Fibroblast of lung (primary cell): ENCODE results near the gene CORT. TPM values are rescaled to one million over a fixed set of nuclear protein-coding genes. Genes with fewer than 3 reads are reported as not detected.

Source experiments
- DNase-seq, 2 donors: peaks; one replicate each; pipeline versions ENCODE4 v3.0.0 to v3.0.0-alpha.2; 2010; ENCODE audit warnings: low read depth in 2 of 2
- H2AFZ ChIP-seq: 2 replicates; pipeline ENCODE4 v1.5.1; 2012; ENCODE audit warnings: low read length, control low read depth, inconsistent platforms
- H3K27ac ChIP-seq: 2 replicates; pipeline ENCODE4 v1.5.1; 2011; ENCODE audit warnings: low read length, control low read depth; ENCODE audit not compliant: insufficient read depth
- H3K27me3 ChIP-seq: 2 replicates; pipeline ENCODE4 v1.5.1; 2011; ENCODE audit warnings: mild to moderate bottlenecking, low read length; ENCODE audit not compliant: control insufficient read depth, insufficient read depth
- H3K36me3 ChIP-seq: 2 replicates; pipeline ENCODE4 v1.5.1; 2011; ENCODE audit warnings: low read length; ENCODE audit not compliant: control insufficient read depth, insufficient read depth
- H3K4me1 ChIP-seq: 2 replicates; pipeline ENCODE4 v1.5.1; 2011; ENCODE audit warnings: low read length; ENCODE audit not compliant: control insufficient read depth, insufficient read depth; ENCODE audit errors: extremely low read depth
- H3K4me2 ChIP-seq: 2 replicates; pipeline ENCODE4 v1.5.1; 2011; ENCODE audit warnings: low read length, control low read depth; ENCODE audit not compliant: insufficient read depth; ENCODE audit errors: extremely low read depth
- H3K4me3 ChIP-seq, 4 experiments: fragments of 200-600 bp in 1 of 4; sonication (generic) in 1 of 4; replicated peaks in 1 of 4; 2 replicates each; pipeline ENCODE4 v1.5.1; 2011 to 2016; ENCODE audit warnings: low read length in 4 of 4, low read depth in 3 of 4, mild to moderate bottlenecking in 3 of 4, control low read depth in 2 of 4, inconsistent platforms in 1 of 4, mixed read lengths in 1 of 4; ENCODE audit not compliant: insufficient read depth in 1 of 4; ENCODE audit errors: control extremely low read depth in 1 of 4
- H3K79me2 ChIP-seq: 2 replicates; pipeline ENCODE4 v1.5.1; 2012; ENCODE audit warnings: mild to moderate bottlenecking, low read length, inconsistent platforms; ENCODE audit not compliant: control insufficient read depth, insufficient read depth
- H3K9ac ChIP-seq: 2 replicates; pipeline ENCODE4 v1.5.1; 2011; ENCODE audit warnings: mild to moderate bottlenecking, low read length, control low read depth; ENCODE audit not compliant: insufficient read depth
- H3K9me3 ChIP-seq: 2 replicates; pipeline ENCODE4 v1.5.1; 2012; ENCODE audit warnings: low read depth, low read length; ENCODE audit not compliant: control insufficient read depth, insufficient read depth
- H4K20me1 ChIP-seq: 2 replicates; pipeline ENCODE4 v1.5.1; 2011; ENCODE audit warnings: low read length; ENCODE audit not compliant: control insufficient read depth, insufficient read depth; ENCODE audit errors: extremely low read depth
- CTCF ChIP-seq, 2 donors: IDR thresholded peaks in 1 of 2; conservative IDR thresholded peaks in 1 of 2; 1 replicate in 1 of 2; 2 replicates in 1 of 2; pipeline ENCODE4 v1.5.1; 2011 to 2012; ENCODE audit warnings: low read length in 2 of 2, control low read depth in 1 of 2, inconsistent platforms in 1 of 2, low read depth in 1 of 2, mild to moderate bottlenecking in 1 of 2
- EZH2 ChIP-seq: IDR thresholded peaks from 2 replicates; pipeline ENCODE4 v1.5.1; 2012; ENCODE audit warnings: low read length, control low read depth, mild to moderate bottlenecking; ENCODE audit errors: missing control alignments
- polyA plus RNA-seq, 2 donors: library from polyadenylated mRNA; depleted of rRNA in 1 of 2; stranded (reverse) in 1 of 2; unstranded in 1 of 2; fragments of >200 nt; gene quantifications; 2 replicates each; pipeline ENCODE4 v1.2.1, GENCODE V29; 2011 to 2012; ENCODE audit warnings: missing spikeins in 1 of 2
- total RNA-seq: library from RNA; depleted of rRNA; stranded (reverse); fragments of >200 nt; gene quantifications from 2 replicates; pipeline ENCODE4 v1.2.1, GENCODE V29; 2014

CORT gene
- total and polyA plus RNA-seq, 2 donors (not counting 1 experiment from before 2014, with no cell fraction given): 0.17 TPM; not detected in 1

DNA sequence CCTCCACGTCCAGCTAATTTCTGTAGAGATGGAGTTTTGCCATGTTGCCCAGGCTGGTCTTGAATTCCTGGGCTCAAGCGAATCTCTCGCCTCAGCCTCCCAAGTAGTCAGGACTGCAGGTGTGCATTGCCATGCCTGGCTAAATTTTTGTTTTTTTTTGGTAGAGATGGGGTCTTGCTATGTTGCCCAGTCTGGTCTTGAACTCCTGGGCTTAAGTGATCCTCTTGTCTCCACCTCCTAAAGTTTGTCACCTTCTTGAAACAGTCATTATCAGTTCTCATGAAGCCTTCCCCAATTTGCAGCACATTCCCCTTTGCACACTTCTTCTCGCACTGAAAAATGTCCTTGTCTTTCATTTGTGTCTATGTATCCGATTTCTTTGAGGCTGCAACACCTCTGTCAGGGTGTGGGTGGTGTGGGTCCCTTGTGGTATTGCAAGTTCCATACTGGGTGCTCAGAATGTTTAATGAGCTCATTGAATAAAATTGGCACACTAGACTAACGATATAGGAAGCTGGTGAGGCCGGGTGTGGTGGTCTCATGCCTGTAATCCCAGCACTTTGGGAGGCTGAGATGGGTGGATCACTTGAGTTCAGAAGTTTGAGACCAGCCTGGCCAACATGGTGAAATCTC lies 2.9 kb upstream of the CORT start:
- no peak for DNase-seq
- H3K4me2 ChIP-seq: no peak overlapping the region

GRCh38 chr1:10450156-10450814 lies 454 bp downstream of the CORT start:
- H3K9me3 ChIP-seq: no peaks in the 10 kb centered on the region
- no peak for TF ChIP-seq EZH2
- no peak for TF ChIP-seq CTCF (conservative IDR thresholded peaks at IDR 0.05 in 1 of 2, IDR thresholded peaks at IDR 0.05 in 1 of 2; ENCODE audit: low read depth in 1 of 2, low read length in 2 of 2)
- no peak overlapping the region for H3K4me3 ChIP-seq
- H3K27ac ChIP-seq: peak overlapping the region; percentile 39
- no peak for DNase-seq
- no peaks in the 10 kb centered on the region for H4K20me1 ChIP-seq
- no peaks in the 10 kb centered on the region for H3K27me3 ChIP-seq
- peaks cover 2% of the 10 kb centered on the region for H3K4me1 ChIP-seq
- no peaks in the 10 kb centered on the region for H3K79me2 ChIP-seq
- H2AFZ ChIP-seq: no peak overlapping the region
- H3K9ac ChIP-seq: no peak overlapping the region
- H3K36me3 ChIP-seq: no peaks in the 10 kb centered on the region
- peak overlapping the region; percentile 68 for H3K4me2 ChIP-seq

More for the DNA sequence above, 2.9 kb upstream of the CORT start:
- Histone ChIP-seq H3K27me3 (no peaks in the 10 kb centered on the region), H3K27ac (no peak overlapping the region), H3K9ac (no peak overlapping the region), H3K4me1 (peaks cover 2% of the 10 kb centered on the region), H3K79me2 (no peaks in the 10 kb centered on the region), H3K4me3 (no peak overlapping the region), H3K9me3 (no peaks in the 10 kb centered on the region), H4K20me1 (no peaks in the 10 kb centered on the region), H2AFZ (no peak overlapping the region), H3K36me3 (no peaks in the 10 kb centered on the region)
- TF ChIP-seq EZH2 (no peak), CTCF (conservative IDR thresholded peaks at IDR 0.05 in 1 of 2, IDR thresholded peaks at IDR 0.05 in 1 of 2; ENCODE audit: low read depth in 1 of 2, low read length in 2 of 2) (no peak)

GRCh38 chr1:10450836-10451235 lies 1.0 kb downstream of the CORT start:
- H3K4me3 ChIP-seq: no peak overlapping the region
- DNase-seq: no peak
- peak overlapping the region; percentile 68 for H3K4me2 ChIP-seq
- H2AFZ ChIP-seq: no peak overlapping the region
- H4K20me1 ChIP-seq: no peaks in the 10 kb centered on the region
- no peaks in the 10 kb centered on the region for H3K36me3 ChIP-seq
- H3K27ac ChIP-seq: peak overlapping the region; percentile 39
- peaks cover 2% of the 10 kb centered on the region for H3K4me1 ChIP-seq
- H3K27me3 ChIP-seq: no peaks in the 10 kb centered on the region
- H3K79me2 ChIP-seq: no peaks in the 10 kb centered on the region
- no peak overlapping the region for H3K9ac ChIP-seq
- TF ChIP-seq EZH2 (no peak), CTCF (conservative IDR thresholded peaks at IDR 0.05 in 1 of 2, IDR thresholded peaks at IDR 0.05 in 1 of 2; ENCODE audit: low read depth in 1 of 2, low read length in 2 of 2) (no peak)
- no peaks in the 10 kb centered on the region for H3K9me3 ChIP-seq
